Measurements from ENCODE around the gene LARGE1. TPM values are rescaled to one million over a fixed set of nuclear protein-coding genes. Genes with fewer than 3 reads are reported as not detected.

LARGE1 gene
- total and polyA plus RNA-seq, 2 donors (not counting 1 experiment from before 2014, with no cell fraction given): 14.1 to 19.2 TPM

DNA sequence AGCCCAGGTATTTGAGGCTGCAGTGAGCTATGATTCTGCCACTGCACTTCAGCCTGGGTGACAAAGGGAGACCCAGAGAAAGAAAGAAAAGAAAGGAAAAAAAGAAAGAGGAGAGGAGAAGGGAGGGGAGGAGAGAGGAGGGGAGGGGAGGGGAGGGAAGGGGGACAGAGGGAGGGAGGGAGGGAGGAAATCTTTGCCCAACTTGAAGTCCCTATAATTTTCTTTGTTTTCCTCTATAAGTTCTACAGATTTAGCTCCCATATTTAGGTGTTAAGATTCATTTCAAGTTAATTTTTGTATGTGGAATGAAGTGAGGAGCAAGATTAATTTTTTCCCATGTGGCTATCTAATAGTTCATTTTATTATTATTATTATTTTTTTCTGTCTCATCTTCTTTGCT lies 328.3 kb downstream of the LARGE1 start:
- Histone ChIP-seq H4K20me1 (ENCODE audit: control insufficient read depth, extremely low read depth, insufficient read depth, low read length) (no peaks in the 10 kb centered on the region), H3K79me2 (ENCODE audit: control insufficient read depth, insufficient read depth, low read length) (no peaks in the 10 kb centered on the region), H3K27me3 (ENCODE audit: control insufficient read depth, insufficient read depth, low read length) (no peaks in the 10 kb centered on the region), H3K36me3 (ENCODE audit: control insufficient read depth, insufficient read depth, low read length) (no peaks in the 10 kb centered on the region), H3K9ac (ENCODE audit: insufficient read depth, low read length) (no peak overlapping the region), H3K4me1 (ENCODE audit: control insufficient read depth, extremely low read depth, insufficient read depth, low read length) (no peaks in the 10 kb centered on the region), H2AFZ (ENCODE audit: low read length) (no peak overlapping the region), H3K27ac (ENCODE audit: insufficient read depth, low read length) (no peak overlapping the region), H3K9me3 (ENCODE audit: control insufficient read depth, insufficient read depth, low read depth, low read length) (no peaks in the 10 kb centered on the region), H3K4me3 (replicated peaks in 1 of 4; ENCODE audit: control extremely low read depth in 1 of 4, insufficient read depth in 1 of 4, low read depth in 3 of 4, low read length in 4 of 4) (no peak overlapping the region), H3K4me2 (ENCODE audit: extremely low read depth, insufficient read depth, low read length) (no peak overlapping the region)
- DNase-seq (ENCODE audit: low read depth in 2 of 2): no peak
- no peak for TF ChIP-seq EZH2 (IDR thresholded peaks at IDR 0.05; ENCODE audit: low read length, missing control alignments)
- TF ChIP-seq, protein P1, sequence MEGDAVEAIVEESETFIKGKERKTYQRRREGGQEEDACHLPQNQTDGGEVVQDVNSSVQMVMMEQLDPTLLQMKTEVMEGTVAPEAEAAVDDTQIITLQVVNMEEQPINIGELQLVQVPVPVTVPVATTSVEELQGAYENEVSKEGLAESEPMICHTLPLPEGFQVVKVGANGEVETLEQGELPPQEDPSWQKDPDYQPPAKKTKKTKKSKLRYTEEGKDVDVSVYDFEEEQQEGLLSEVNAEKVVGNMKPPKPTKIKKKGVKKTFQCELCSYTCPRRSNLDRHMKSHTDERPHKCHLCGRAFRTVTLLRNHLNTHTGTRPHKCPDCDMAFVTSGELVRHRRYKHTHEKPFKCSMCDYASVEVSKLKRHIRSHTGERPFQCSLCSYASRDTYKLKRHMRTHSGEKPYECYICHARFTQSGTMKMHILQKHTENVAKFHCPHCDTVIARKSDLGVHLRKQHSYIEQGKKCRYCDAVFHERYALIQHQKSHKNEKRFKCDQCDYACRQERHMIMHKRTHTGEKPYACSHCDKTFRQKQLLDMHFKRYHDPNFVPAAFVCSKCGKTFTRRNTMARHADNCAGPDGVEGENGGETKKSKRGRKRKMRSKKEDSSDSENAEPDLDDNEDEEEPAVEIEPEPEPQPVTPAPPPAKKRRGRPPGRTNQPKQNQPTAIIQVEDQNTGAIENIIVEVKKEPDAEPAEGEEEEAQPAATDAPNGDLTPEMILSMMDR (conservative IDR thresholded peaks at IDR 0.05 in 1 of 2, IDR thresholded peaks at IDR 0.05 in 1 of 2; ENCODE audit: low read depth in 1 of 2, low read length in 2 of 2): no peak

GRCh38 chr22:33589297-33589696 lies 331.0 kb downstream of the LARGE1 start:
- Histone ChIP-seq H3K9me3 (ENCODE audit: control insufficient read depth, insufficient read depth, low read depth, low read length) (no peaks in the 10 kb centered on the region), H3K36me3 (ENCODE audit: control insufficient read depth, insufficient read depth, low read length) (no peaks in the 10 kb centered on the region), H4K20me1 (ENCODE audit: control insufficient read depth, extremely low read depth, insufficient read depth, low read length) (no peaks in the 10 kb centered on the region), H2AFZ (ENCODE audit: low read length) (no peak overlapping the region), H3K79me2 (ENCODE audit: control insufficient read depth, insufficient read depth, low read length) (no peaks in the 10 kb centered on the region), H3K4me2 (ENCODE audit: extremely low read depth, insufficient read depth, low read length) (no peak overlapping the region), H3K4me1 (ENCODE audit: control insufficient read depth, extremely low read depth, insufficient read depth, low read length) (no peaks in the 10 kb centered on the region), H3K27me3 (ENCODE audit: control insufficient read depth, insufficient read depth, low read length) (no peaks in the 10 kb centered on the region), H3K9ac (ENCODE audit: insufficient read depth, low read length) (no peak overlapping the region), H3K27ac (ENCODE audit: insufficient read depth, low read length) (no peak overlapping the region), H3K4me3 (replicated peaks in 1 of 4; ENCODE audit: control extremely low read depth in 1 of 4, insufficient read depth in 1 of 4, low read depth in 3 of 4, low read length in 4 of 4) (no peak overlapping the region)
- DNase-seq (ENCODE audit: low read depth in 2 of 2): no peak
- TF ChIP-seq EZH2 (IDR thresholded peaks at IDR 0.05; ENCODE audit: low read length, missing control alignments): no peak
- TF ChIP-seq, protein P1 (conservative IDR thresholded peaks at IDR 0.05 in 1 of 2, IDR thresholded peaks at IDR 0.05 in 1 of 2; ENCODE audit: low read depth in 1 of 2, low read length in 2 of 2): no peak

DNA sequence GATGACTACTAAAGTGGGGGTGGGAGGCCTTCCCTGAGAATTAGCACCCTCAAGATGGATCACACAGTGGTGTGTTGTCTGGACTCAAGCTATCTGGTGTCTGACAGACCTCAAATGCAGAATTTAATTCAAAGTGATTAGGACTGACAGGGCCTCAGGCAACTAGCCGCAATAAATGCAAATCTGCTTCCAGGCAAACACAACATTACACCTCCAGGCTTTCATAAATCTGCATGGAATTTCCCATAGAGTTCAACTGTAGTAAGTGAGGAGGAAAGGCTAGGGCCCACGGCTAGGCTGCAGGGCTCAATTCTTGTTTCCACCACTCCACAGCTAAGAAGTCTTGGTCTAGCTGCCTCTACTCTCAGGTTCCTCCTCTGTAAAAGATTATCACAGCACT lies 331.4 kb downstream of the LARGE1 start:
- Histone ChIP-seq H3K36me3 (ENCODE audit: control insufficient read depth, insufficient read depth, low read length) (no peaks in the 10 kb centered on the region), H3K4me3 (replicated peaks in 1 of 4; ENCODE audit: control extremely low read depth in 1 of 4, insufficient read depth in 1 of 4, low read depth in 3 of 4, low read length in 4 of 4) (no peak overlapping the region), H3K79me2 (ENCODE audit: control insufficient read depth, insufficient read depth, low read length) (no peaks in the 10 kb centered on the region), H3K27ac (ENCODE audit: insufficient read depth, low read length) (no peak overlapping the region), H3K4me1 (ENCODE audit: control insufficient read depth, extremely low read depth, insufficient read depth, low read length) (no peaks in the 10 kb centered on the region), H3K27me3 (ENCODE audit: control insufficient read depth, insufficient read depth, low read length) (no peaks in the 10 kb centered on the region), H2AFZ (ENCODE audit: low read length) (no peak overlapping the region), H4K20me1 (ENCODE audit: control insufficient read depth, extremely low read depth, insufficient read depth, low read length) (no peaks in the 10 kb centered on the region), H3K9ac (ENCODE audit: insufficient read depth, low read length) (no peak overlapping the region), H3K9me3 (ENCODE audit: control insufficient read depth, insufficient read depth, low read depth, low read length) (no peaks in the 10 kb centered on the region), H3K4me2 (ENCODE audit: extremely low read depth, insufficient read depth, low read length) (no peak overlapping the region)
- TF ChIP-seq, protein P1 (conservative IDR thresholded peaks at IDR 0.05 in 1 of 2, IDR thresholded peaks at IDR 0.05 in 1 of 2; ENCODE audit: low read depth in 1 of 2, low read length in 2 of 2): no peak
- no peak for TF ChIP-seq EZH2 (IDR thresholded peaks at IDR 0.05; ENCODE audit: low read length, missing control alignments)
- no peak for DNase-seq (ENCODE audit: low read depth in 2 of 2)

Measured in fibroblast of lung (primary cell).